NCI-H2227 (cell line): ENCODE data around the gene HSPE1.
"Not testable (repeated sequence)": the region's sequence is repeated elsewhere in the genome, so short reads cannot be mapped to it uniquely, and the experiment has no call there.

ENCODE experiments used
- DNase-seq: peaks from one replicate; lab custom pipeline; 2025; ENCODE audit not compliant: unreplicated experiment; lab: John Stamatoyannopoulos, UW

The HSPE1 gene

GRCh38 chr2:197499594-197500502 lies at the start of gene HSPE1, which contains the start of gene HSPD1:
TSS of gene HSPE1 (plus strand) at chr2:197500379. CDS start at chr2:197500437, 58 bp downstream.
TSS of gene HSPD1 (minus strand) at chr2:197499840. CDS start at chr2:197498848, 992 bp downstream.
- DNase-seq, result peak; percentile 100

GRCh38 chr2:197450465-197450864 lies 49.7 kb upstream of the HSPE1 start:
- DNase-seq, result no peak

- DNase-seq, result peak; percentile 36
Observed at GRCh38 chr2:197450935-197451358, 49.2 kb upstream of the HSPE1 start.

DNA sequence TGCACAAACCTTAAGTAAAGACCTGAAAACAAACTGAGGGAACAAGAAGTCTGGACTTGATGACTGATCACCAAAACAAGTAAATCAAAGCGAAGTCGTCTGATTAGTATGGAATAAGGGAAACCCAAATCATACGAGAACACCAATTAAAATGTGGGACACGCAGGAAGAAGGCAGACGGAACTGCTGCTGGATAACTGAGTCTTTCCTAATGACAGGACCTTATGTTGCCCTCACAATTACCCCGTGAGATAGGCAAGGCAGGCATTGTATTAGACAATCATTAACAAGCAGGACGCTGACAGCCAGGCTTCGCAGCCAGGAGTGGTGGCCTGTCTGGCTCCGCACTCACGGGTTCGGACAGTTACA lies 47.4 kb upstream of the HSPE1 start:
- DNase-seq, result no peak

GRCh38 chr2:197453123-197453913 lies 46.9 kb upstream of the HSPE1 start, which contains the start of gene COQ10B:
TSS of gene COQ10B (plus strand) at chr2:197453552. CDS start at chr2:197453561, 9 bp downstream.
- peak; percentile 100 for DNase-seq

DNA sequence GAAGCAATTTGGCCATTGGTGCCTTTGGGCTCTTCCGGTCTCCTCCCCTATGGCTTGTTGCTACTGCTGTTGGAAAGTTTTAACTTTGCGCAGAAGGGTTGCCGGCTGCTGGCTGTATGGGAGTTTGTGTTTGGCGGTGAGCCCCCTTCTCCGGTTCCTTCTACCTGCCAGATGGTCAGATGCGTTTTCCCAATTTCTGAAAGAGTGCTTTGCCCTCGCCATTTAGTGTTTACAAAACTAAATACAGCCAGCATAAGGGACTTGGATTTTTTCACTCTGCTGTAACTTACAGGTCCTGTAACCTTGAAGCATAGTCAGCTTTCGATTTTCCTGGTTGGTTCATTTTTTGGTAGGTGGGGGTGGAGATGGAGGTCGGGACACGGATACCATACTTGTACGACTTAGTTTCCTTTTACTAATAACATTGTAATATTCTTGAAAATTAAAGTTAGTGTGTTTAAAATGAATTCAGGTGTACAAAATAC lies 46.2 kb upstream of the HSPE1 start:
- no peak for DNase-seq

- DNase-seq, result no peak
Observed at GRCh38 chr2:197454923-197455322, 45.3 kb upstream of the HSPE1 start.

DNA sequence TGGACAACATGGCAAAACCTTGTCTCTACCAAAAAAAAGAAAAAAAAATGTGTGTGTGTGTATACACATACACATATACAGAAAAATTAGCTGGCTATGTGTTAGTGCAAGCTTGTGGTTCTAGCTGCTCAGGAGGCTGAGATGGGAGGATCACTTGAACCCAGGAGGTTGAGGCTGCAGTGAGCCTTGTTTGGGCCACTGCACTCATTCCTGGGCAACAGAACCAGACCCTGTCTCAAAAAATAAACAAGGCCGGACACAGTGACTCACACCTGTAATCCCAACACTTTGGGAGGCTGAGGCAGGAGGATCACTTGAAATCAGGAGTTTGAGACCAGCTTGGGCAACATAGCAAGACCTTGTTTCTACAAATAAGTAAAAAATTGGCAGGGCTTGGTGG lies 44.8 kb upstream of the HSPE1 start:
- no peak for DNase-seq

GRCh38 chr2:197460649-197461048 lies 39.5 kb upstream of the HSPE1 start:
- no peak for DNase-seq

DNA sequence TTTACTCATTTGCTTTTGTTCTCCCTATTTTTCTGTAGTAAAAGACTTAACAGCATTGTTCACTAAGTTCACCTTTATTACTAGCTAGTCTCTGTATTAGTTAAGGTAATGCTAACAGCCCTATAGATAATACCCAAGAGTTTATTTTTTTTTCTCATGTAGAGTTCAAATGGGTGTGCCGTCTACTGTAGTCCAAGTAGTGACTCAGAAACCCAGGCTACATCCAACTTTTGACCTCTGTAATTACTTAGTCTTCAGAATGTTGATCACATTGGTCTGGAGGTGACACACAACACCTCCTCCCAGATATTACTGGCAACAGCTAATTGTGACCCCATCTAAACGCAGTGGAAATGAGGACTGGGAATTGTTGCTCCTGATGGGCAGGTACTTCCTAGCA lies 39.1 kb upstream of the HSPE1 start:
- no peak for DNase-seq

DNA sequence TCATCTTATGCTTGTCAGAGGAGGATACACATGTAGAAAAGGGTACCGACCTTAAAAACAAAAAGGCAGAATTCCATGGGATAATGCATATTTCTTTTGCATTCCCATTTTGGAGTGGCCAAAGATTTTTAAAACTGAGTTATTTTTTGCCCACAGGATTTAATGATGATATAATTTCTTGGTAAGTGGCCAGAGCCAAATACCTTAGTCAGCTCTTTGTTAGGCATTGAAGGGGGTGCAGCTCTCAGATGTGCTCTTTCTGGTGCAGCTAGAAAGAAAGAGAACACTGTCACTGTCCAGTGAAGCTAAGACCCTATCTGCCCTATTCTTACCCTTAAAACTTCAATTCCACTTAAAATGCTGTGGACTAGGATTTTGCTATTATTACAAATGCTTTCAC lies 36.0 kb upstream of the HSPE1 start:
- no peak for DNase-seq

GRCh38 chr2:197472166-197472565 lies 28.0 kb upstream of the HSPE1 start:
- no peak for DNase-seq

GRCh38 chr2:197477797-197478196 lies 22.4 kb upstream of the HSPE1 start:
- DNase-seq, result no peak

GRCh38 chr2:197480165-197481036 lies 19.8 kb upstream of the HSPE1 start:
- no peak for DNase-seq

- not testable (repeated sequence) for DNase-seq
Observed at GRCh38 chr2:197484248-197484647, 15.9 kb upstream of the HSPE1 start.

DNA sequence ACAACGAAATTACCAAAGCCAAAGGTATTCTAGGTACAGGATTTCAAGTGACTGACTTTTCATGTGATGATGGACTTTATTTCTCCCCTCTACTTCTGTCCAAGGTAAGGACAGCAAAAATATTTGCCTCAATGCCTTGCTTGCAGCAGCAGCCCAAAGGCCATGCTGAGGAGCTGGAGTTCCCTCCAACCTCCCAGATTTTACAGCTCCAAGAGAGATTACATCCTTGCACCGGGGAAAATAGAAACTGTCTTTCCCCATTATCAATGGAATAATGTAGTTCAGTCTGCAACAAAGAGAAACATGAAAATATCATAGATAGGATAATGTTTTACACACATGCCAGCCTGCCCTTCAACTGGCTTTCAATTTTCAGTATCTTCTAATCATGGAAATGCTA lies 14.0 kb upstream of the HSPE1 start:
- DNase-seq, result no peak

DNA sequence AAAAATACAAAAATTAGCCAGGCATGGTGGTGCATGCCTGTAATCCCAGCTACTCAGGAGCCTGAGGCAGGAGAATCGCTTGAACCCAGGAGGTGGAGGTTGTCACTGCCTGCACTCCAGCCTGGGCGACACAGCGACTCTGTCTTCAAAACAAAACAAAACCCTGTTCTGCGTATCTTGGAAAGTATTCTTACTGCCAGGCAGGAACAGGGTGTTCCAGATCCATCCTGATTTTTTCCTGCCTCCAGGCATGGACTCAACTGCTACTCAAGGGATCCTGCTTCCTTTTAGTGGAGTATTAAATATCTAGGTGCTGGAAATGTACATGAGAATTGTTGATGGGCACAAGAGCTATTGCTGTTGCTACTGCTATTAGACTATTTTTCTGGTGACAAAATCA lies 12.8 kb upstream of the HSPE1 start:
- DNase-seq, result no peak

DNA sequence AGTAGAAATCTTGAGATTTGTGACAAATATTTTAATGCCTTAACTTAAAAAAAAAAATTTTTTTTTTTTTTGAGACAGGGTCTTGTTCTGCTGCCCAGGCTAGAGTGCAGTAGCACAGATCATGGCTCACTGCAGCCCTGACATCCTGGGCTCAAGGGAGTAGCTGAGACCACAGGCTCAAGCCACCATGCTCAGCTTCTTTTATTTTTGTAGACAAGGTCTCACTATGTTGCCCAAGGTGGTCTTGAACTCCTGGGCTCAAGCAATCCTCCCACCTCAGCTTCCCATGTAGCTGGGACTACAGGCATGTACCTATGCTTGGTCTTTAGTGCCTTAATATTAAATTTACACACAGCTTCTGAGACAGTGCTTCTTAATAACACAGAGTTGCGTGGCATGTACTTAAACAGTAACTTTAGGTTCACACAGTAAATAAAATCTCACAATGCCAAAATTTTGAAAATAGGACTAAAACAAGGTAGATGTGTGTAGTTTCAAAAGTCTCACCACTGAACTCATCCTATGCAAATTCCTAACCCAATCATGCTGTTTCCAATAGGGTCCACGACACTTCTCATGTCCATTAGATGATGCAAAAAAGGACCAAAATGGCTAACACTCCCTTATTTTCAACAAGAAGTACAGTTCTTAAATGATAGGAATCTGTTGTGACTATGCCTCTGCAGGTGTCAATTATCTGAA lies 4.6 kb upstream of the HSPE1 start:
- no peak for DNase-seq

DNA sequence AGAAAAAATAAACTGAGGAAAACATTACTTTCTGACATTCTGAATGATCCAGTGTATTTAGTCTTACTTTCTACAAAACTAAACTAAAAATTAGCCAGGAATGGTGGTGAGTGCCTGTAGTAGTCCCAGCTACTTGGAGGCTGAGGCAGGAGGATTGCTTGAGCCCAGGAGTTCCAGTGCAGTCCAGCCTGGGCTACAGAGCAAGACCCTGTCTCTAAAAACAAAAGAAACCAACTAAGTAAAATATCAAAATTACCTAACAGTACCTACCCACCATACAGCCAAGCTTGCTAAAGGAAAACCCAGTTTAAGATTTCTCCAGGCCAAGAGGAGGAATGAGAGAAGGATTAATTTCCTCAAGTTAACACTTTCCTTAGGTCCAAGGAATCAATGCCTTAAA lies 3.5 kb upstream of the HSPE1 start:
- no peak for DNase-seq

DNA sequence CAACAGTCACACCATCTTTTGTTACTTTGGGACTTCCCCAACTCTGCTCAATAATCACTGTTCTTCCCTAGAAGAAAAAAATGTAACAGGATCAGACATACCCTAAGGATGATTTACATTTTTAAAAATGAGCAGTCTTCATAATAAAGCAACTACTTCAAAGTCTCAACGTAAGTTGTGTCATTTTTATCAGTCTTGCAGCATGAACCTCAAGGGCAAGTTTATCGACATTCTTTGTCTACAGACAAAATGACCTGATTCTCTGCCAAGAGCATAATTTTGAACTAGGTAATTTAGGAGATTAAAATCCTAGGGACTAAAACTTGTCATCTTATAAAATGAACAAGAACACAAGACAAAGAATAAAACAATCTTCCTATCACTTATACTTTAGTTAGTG lies 2.9 kb upstream of the HSPE1 start:
- DNase-seq, result no peak
